ENCODE data around the gene DMRTB1. TPM values are rescaled to one million over a fixed set of nuclear protein-coding genes. Genes with fewer than 3 reads are reported as not detected.

Gene DMRTB1
- total and polyA plus RNA-seq, 2 of the 4 experiments (the other 2 are of a cell fraction), result not detected

GRCh38 chr1:53485478-53486394 lies 26.5 kb downstream of the DMRTB1 start (continued):
- no peak for TF ChIP-seq USF2 (IDR thresholded peaks at IDR 0.05; ENCODE audit: low read depth, low read length)
- TF ChIP-seq CEBPB (IDR thresholded peaks at IDR 0.05; ENCODE audit: low read depth, low read length), result no peak

GRCh38 chr1:53486395-53487026 lies 27.3 kb downstream of the DMRTB1 start:
- intact Hi-C loops (cut with micrococcal nuclease), result loop anchor here (5.0 kb wide), 3 partner anchors 201 to 461 kb away; partner anchors contain the start of genes IFT25 and LRRC42
- Histone ChIP-seq H3K9me1 (ENCODE audit: insufficient read depth, low read length) (no peaks in the 10 kb centered on the region), H3K56ac (ENCODE audit: extremely low read depth, insufficient read depth, low read length) (no peak overlapping the region), H3K36me3 (ENCODE audit: control insufficient read depth, insufficient read depth, low read length) (no peaks in the 10 kb centered on the region), H3K9ac (ENCODE audit: low read depth, low read length) (no peak overlapping the region), H3K18ac (ENCODE audit: low read depth, low read length) (no peak overlapping the region), H2AFZ (replicated peaks; ENCODE audit: low read length, poor library complexity) (no peak overlapping the region), H3K4me3 (ENCODE audit: insufficient read depth, low read depth, low read length) (no peak overlapping the region), H4K20me1 (ENCODE audit: insufficient read depth, low read length) (no peaks in the 10 kb centered on the region), H2BK15ac (ENCODE audit: low read depth, low read length) (no peak overlapping the region), H3K4me1 (ENCODE audit: control insufficient read depth, insufficient read depth, low read length) (no peaks in the 10 kb centered on the region; the same call in 1 of the 2 replicates), H3K4me2 (ENCODE audit: low read depth, low read length) (no peak overlapping the region), H3K27me3 (ENCODE audit: control insufficient read depth, insufficient read depth, low read length) (peaks cover 43% of the 10 kb centered on the region), H4K8ac (ENCODE audit: low read depth in 2 of 2, low read length in 2 of 2) (no peak overlapping the region), H4K91ac (ENCODE audit: insufficient read depth, low read depth, low read length) (no peak overlapping the region), H2AK9ac (replicated peaks; ENCODE audit: low read depth, low read length, poor library complexity) (peak overlapping the region; percentile 67), H3K4ac (ENCODE audit: low read depth, low read length) (no peak overlapping the region), H3K14ac (replicated peaks; ENCODE audit: low read depth, low read length) (no peak overlapping the region), H2BK120ac (ENCODE audit: low read depth, low read length) (no peak overlapping the region), H4K5ac (ENCODE audit: low read depth, low read length) (no peak overlapping the region), H2BK20ac (ENCODE audit: low read depth, low read length) (no peak overlapping the region), H2BK5ac (ENCODE audit: low read depth, low read length, poor library complexity, severe bottlenecking) (no peak overlapping the region), H3K79me1 (ENCODE audit: low read depth in 1 of 2, low read length in 2 of 2) (no peaks in the 10 kb centered on the region), H3K23ac (ENCODE audit: low read depth, low read length) (no peak overlapping the region), H3K9me3 (ENCODE audit: control insufficient read depth, insufficient read depth, low read length) (peaks cover 5% of the 10 kb centered on the region), H2AK5ac (ENCODE audit: low read depth, low read length) (no peak overlapping the region), H3K27ac (ENCODE audit: insufficient read depth, low read length) (no peak overlapping the region)
- DNase-seq (no peak), ATAC-seq (ENCODE audit: low read depth) (no peak)
- TF ChIP-seq USF2 (IDR thresholded peaks at IDR 0.05; ENCODE audit: low read depth, low read length) (no peak), FOS (IDR thresholded peaks at IDR 0.05; ENCODE audit: low read depth, low read length) (no peak), POLR2A (IDR thresholded peaks at IDR 0.05; ENCODE audit: low read depth, low read length) (no peak), ELK1 (IDR thresholded peaks at IDR 0.05; ENCODE audit: borderline replicate concordance, low read depth, low read length) (no peak), SMC3 (IDR thresholded peaks at IDR 0.05; ENCODE audit: low read depth, low read length) (no peak)
- in situ Hi-C loops (cut with MboI; ENCODE audit: low sequenced_read_pairs), result loop anchor here (5.0 kb wide), 1 partner anchor 271 kb away; no protein-coding TSS in a partner anchor
- no TSS peak for BruUV-seq (replicated peaks)
- dilution Hi-C loops (cut with HindIII; ENCODE audit: low sequenced_read_pairs, unreplicated experiment), result no loop called here
- WGBS, 2 experiments (ENCODE audit: extremely low coverage in 2 of 2, insufficient read length in 1 of 2), result 100% methylated on average over 1 of the region's 9 CpGs; no CpG with 5 or more reads in 1 of the 2 experiments
- CTCF ChIA-PET, result interaction anchor here (0.6 to 2.3 kb wide), 5 partner anchors 108 to 389 kb away, joined by 3 to 12 read pairs (median 3); no protein-coding TSS in a partner anchor
- POLR2A ChIA-PET (ENCODE audit: unreplicated experiment), result no interaction called here
